HG02943 (cell line): ENCODE data around the gene CAVIN1.
"Not testable (repeated sequence)": the region's sequence is repeated elsewhere in the genome, so short reads cannot be mapped to it uniquely, and the experiment has no call there.

ENCODE experiments used
- ATAC-seq: cut with Tn5 transposase; IDR thresholded peaks from one replicate; pipeline ENCODE4 v1.9.1; 2021; ENCODE audit warnings: mild to moderate bottlenecking, low read depth, moderate library complexity; ENCODE audit not compliant: unreplicated experiment

The CAVIN1 gene

GRCh38 chr17:42381898-42382297, 41.2 kb downstream of the CAVIN1 start:
- no peak for ATAC-seq

GRCh38 chr17:42380935-42381334, 42.1 kb downstream of the CAVIN1 start:
- no peak for ATAC-seq

- no peak for ATAC-seq
Observed at GRCh38 chr17:42378959-42379594, 44.0 kb downstream of the CAVIN1 start.

GRCh38 chr17:42378359-42378958, 44.6 kb downstream of the CAVIN1 start:
- ATAC-seq, result no peak

GRCh38 chr17:42373896-42374295, 49.2 kb downstream of the CAVIN1 start:
- no peak for ATAC-seq

- no peak for ATAC-seq
Observed at GRCh38 chr17:42372142-42372541, 50.9 kb downstream of the CAVIN1 start.

GRCh38 chr17:42368797-42369561, 54.1 kb downstream of the CAVIN1 start:
- not testable (repeated sequence) for ATAC-seq

- not testable (repeated sequence) for ATAC-seq
Observed at GRCh38 chr17:42368310-42368709, 54.7 kb downstream of the CAVIN1 start.

GRCh38 chr17:42366176-42367023, 56.7 kb downstream of the CAVIN1 start:
- ATAC-seq, result not testable (repeated sequence)

GRCh38 chr17:42365136-42365535, 57.9 kb downstream of the CAVIN1 start:
- ATAC-seq, result no peak

GRCh38 chr17:42363767-42364585, 59.1 kb downstream of the CAVIN1 start:
- ATAC-seq, result no peak

- ATAC-seq, result no peak
Observed at GRCh38 chr17:42363231-42363630, 59.8 kb downstream of the CAVIN1 start.

- ATAC-seq, result no peak
Observed at GRCh38 chr17:42362245-42362961, 60.7 kb downstream of the CAVIN1 start.

- no peak for ATAC-seq
Observed at GRCh38 chr17:42361781-42362186, 61.3 kb downstream of the CAVIN1 start.

- not testable (repeated sequence) for ATAC-seq
Observed at GRCh38 chr17:42360388-42360787, 62.7 kb downstream of the CAVIN1 start.

- no peak for ATAC-seq
Observed at GRCh38 chr17:42359133-42359532, 63.9 kb downstream of the CAVIN1 start.

- ATAC-seq, result no peak
Observed at GRCh38 chr17:42358434-42358833, 64.6 kb downstream of the CAVIN1 start.

GRCh38 chr17:42354956-42355843, 67.9 kb downstream of the CAVIN1 start:
- ATAC-seq, result no peak
